GM18951 (cell line): ENCODE measurements around the gene MAPK7.

ENCODE experiments used
- POLR2A ChIP-seq: IDR thresholded peaks from 4 replicates; pipeline ENCODE4 v1.6.1; 2011; ENCODE audit warnings: mild to moderate bottlenecking; ENCODE audit not compliant: insufficient read length, insufficient read depth; ENCODE audit errors: extremely low read depth
- in situ Hi-C: fragments of 300-500 bp; cut with MboI; formaldehyde crosslinking; loops from one replicate; pipeline ENCODE4 v1.12.0; 2022; ENCODE audit warnings: low sequenced_read_pairs, mixed read lengths, inconsistent platforms; ENCODE audit not compliant: unreplicated experiment

The MAPK7 gene

GRCh38 chr17:19337712-19338023 lies 40.6 kb upstream of the MAPK7 start:
- in situ Hi-C loops: no loop called here
- TF ChIP-seq POLR2A: no peak

- in situ Hi-C loops: no loop called here
- no peak for TF ChIP-seq POLR2A
Measured at GRCh38 chr17:19338031-19338990, 40.0 kb upstream of the MAPK7 start.

GRCh38 chr17:19339341-19339815 lies 38.9 kb upstream of the MAPK7 start:
- no peak for TF ChIP-seq POLR2A

DNA sequence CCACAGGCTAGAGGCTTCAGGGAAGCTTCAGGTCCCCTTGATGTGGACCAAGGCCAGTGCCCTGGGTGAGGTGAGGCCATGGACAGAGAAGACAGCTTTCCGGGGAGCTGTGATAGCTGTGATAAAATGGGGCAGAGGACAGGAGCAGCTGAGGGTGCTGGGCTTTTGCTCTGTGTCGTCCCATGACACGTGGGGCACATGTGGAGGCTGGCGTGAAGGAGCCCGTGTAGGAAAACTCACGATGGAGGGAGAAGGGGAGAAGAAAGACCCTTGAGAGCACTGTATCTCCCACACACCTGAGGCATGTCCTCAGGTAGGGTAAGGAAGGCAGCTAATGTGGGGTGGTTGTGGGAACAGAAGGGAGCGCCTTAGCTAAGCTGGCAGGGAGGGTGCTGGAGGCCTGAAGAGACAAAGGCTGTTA lies 37.1 kb upstream of the MAPK7 start:
- no peak for TF ChIP-seq POLR2A

More at GRCh38 chr17:19339341-19339815, 38.9 kb upstream of the MAPK7 start:
- in situ Hi-C loops: no loop called here

GRCh38 chr17:19341641-19342610 lies 36.4 kb upstream of the MAPK7 start:
- in situ Hi-C loops: no loop called here
- TF ChIP-seq POLR2A: no peak

More for the DNA sequence above, 37.1 kb upstream of the MAPK7 start:
- in situ Hi-C loops: no loop called here

- TF ChIP-seq POLR2A: no peak
- in situ Hi-C loops: no loop called here
Measured at GRCh38 chr17:19342611-19343255, 35.6 kb upstream of the MAPK7 start.

- TF ChIP-seq POLR2A: no peak
- in situ Hi-C loops: no loop called here
Measured at GRCh38 chr17:19343256-19343630, 35.1 kb upstream of the MAPK7 start.

GRCh38 chr17:19343671-19344151 lies 34.6 kb upstream of the MAPK7 start:
- TF ChIP-seq POLR2A: no peak
- in situ Hi-C loops: no loop called here

DNA sequence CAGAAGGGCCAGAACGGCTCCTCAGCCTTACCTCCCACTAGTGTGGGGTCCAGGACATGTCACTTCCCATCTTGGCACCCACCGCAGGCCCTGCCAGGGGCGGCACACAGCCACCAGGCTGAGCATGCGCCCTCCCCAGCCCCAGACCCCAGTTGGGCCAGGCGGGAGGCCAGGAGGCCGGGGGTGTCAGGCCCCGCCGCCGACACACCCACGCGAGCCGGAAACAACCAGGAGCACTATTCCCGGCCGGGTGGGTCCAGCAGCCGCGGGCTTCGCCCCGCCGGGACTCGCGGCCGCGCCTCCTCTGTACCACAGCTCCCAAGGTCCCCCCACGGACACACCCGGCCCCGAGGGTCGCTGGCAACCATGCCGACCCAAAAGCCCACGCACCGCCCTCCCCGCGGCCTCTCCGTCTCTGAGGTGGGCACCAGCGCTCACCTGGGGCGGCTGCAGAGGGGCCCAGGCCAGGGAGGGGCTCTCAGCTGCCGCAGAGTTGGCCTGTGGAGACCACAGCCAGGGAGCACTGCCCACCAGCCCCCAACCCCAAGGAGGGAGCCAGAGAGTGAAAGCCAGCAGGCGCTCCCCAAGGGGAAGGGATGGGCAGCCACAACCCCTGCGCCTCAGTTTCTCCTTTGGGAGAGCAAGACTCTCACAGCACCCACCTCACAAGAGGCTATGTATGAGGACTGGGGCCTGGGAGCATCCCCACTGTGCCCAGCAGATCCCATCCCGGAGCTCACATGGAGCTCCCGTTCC lies 33.8 kb upstream of the MAPK7 start:
- in situ Hi-C loops: no loop called here

DNA sequence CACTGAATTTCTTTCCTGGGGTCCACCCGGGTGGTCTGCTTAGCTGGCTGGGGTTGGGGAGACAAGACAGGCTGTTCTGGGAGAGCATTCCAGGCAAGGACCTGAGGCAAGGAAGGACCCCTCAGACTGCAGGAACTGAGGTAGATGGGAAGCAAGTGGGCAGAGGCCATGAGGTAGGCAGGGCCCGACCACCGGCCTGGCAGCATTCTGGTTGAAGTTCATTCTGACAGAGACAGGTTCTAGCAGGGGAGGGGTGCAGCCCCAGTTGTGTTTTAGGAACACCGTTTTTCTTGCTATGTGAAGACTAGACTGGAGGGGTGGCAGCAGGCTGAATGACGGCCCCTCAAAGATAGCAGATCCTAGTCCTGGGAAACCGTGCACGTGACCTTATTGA lies 33.2 kb upstream of the MAPK7 start:
- in situ Hi-C loops: no loop called here
- TF ChIP-seq POLR2A: no peak

More for the DNA sequence above, 33.8 kb upstream of the MAPK7 start:
- TF ChIP-seq POLR2A: no peak

DNA sequence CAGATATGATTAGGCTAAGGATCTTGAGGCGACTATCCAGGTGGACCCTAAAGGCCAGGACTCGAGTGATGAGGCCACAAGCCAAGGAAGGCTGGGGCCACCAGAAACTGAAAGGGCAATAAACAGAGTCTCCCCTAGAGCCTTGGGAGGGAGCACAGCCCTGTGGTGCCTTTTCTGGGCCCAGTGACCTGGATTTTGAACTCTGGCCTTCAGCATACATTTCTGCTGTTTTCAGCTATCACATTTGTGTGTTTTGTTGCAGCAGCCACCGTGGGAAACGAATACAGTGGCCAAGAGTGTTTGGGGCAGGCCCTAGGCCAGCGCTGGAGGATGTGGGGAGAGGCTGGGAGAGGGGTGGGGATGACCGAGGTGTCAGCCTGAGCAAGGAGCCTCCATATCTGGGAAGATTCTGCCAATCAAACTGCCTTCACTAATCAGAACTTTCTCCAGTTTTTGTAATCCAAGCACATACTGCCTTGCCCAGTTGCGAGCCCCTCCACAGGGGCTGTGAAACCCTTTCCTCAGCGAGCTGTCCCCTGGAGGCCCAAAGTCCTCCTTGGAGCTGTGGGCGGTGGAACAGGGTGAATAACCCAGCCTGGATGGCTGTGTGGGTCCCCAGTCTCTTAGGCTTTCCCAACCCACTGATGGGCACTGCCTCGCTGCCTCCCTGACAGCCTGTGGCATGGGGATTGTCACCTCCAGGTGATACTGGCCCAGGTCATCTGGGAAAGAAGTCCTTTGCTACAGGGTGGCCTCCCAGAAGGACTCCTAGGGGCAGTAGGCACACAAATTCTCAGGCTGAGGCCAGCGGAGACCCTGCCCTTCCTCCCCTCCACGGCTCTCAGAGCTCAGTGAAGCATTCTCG lies 32.6 kb upstream of the MAPK7 start:
- no peak for TF ChIP-seq POLR2A
- in situ Hi-C loops: no loop called here
